ENCODE measurements around the gene ALOX12B.
A peak's percentile ranks its signal among the peaks of the same experiment; 100 is the strongest.

ALOX12B gene

DNA sequence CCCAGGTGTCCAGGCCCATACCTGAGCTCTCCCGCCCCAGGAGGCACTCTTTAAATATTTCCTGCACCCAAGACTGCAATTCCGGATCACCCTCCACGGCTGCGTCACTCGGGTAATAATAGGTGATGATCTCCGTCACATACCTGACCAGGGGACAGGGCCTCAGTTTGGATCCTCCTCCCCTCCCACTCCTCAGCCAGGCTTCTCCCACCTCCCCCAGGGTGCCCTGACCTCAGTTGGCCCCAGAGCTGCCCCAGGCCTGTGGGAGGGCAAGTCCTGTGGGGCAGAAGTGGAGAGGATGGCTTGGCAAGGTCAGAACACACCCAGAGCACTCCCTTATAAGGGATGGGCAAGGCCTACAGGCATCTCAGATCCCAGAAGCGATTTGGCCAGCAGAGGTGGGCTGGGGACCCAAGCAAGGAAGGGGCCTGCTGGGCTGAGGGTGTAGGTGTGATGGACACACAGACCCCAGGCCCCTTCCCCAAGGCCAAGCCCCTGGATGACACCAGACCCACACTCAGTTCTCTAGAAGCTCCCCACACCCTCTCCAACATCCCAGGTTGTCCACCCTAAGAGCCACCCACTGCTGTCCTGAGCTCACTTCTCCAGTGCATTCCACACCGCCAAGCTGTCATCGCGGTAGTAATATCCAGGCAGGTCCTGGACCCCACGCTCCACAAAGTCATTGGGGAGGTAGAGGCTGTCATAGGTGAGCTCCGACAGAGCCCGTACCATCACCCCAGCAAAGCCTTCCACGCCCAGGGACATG is 11.8 kb downstream of the ALOX12B start:
- DNase-seq (ENCODE audit: low read depth), result no peak
- H3K4me3 ChIP-seq (ENCODE audit: low read depth, low read length), result no peak overlapping the region
- TF ChIP-seq CTCF (IDR thresholded peaks at IDR 0.05; ENCODE audit: control insufficient read depth, extremely low read depth, insufficient read depth), result no peak

DNA sequence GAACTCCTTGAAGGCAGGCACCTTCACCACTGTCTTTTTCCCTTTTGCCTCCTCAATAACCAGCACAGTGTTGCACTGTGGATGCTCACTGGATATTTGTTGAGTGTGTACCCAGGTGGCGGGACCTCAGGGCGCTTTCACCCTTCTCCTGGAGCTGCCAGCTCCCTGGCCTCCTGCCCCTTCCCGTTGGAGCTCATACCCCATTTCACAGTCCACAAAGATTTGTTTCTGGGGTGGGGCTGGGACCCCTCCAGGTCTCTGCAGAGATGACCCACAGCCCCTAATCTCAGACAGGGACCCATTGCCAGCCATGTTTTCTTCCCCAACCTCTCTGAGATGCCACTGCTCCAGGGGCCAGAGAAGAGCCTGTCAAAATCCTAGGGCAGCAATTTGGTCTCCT is 12.4 kb downstream of the ALOX12B start:
- no peak for DNase-seq (ENCODE audit: low read depth)
- no peak for TF ChIP-seq CTCF (IDR thresholded peaks at IDR 0.05; ENCODE audit: control insufficient read depth, extremely low read depth, insufficient read depth)
- no peak overlapping the region for H3K4me3 ChIP-seq (ENCODE audit: low read depth, low read length)

- H3K4me3 ChIP-seq (ENCODE audit: low read depth, low read length), result no peak overlapping the region
- TF ChIP-seq CTCF (IDR thresholded peaks at IDR 0.05; ENCODE audit: control insufficient read depth, extremely low read depth, insufficient read depth), result no peak
- DNase-seq (ENCODE audit: low read depth), result no peak
Measured at GRCh38 chr17:8074554-8074953, 13.0 kb downstream of the ALOX12B start.

GRCh38 chr17:8073627-8074484 is 13.7 kb downstream of the ALOX12B start:
- DNase-seq (ENCODE audit: low read depth), result no peak
- TF ChIP-seq CTCF (IDR thresholded peaks at IDR 0.05; ENCODE audit: control insufficient read depth, extremely low read depth, insufficient read depth), result peak; percentile 93
- H3K4me3 ChIP-seq (ENCODE audit: low read depth, low read length), result no peak overlapping the region

GRCh38 chr17:8072729-8073461 is 14.6 kb downstream of the ALOX12B start:
- no peak for DNase-seq (ENCODE audit: low read depth)
- TF ChIP-seq CTCF (IDR thresholded peaks at IDR 0.05; ENCODE audit: control insufficient read depth, extremely low read depth, insufficient read depth), result no peak
- H3K4me3 ChIP-seq (ENCODE audit: low read depth, low read length), result no peak overlapping the region

DNA sequence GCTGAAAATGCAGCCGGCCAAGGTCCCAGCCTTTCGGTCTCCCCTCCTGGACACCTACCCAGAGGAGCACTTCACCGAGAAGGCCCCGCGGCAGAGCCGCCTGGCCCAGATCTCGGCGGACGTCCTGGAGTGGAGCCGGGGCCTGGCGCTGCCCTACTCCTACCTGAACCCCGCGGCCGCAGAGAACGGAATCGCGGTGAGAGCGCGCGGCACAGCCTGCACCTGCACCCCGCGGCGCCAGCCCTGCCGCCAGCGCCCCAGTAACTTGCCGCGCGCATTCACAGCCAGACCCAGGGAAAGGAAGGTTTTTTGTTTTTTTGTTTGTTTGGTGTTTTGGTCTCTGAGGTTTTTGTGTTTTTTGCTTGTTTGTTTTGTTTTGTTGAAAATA is 15.2 kb downstream of the ALOX12B start:
- H3K4me3 ChIP-seq (ENCODE audit: low read depth, low read length), result no peak overlapping the region
- no peak for TF ChIP-seq CTCF (IDR thresholded peaks at IDR 0.05; ENCODE audit: control insufficient read depth, extremely low read depth, insufficient read depth)
- no peak for DNase-seq (ENCODE audit: low read depth)

All from LNCaP clone FGC (cell line).